NCI-H446 treated with DMSO at 0.1 percent for 48 hours (cell line): Measurements from ENCODE around the gene ADPRS.

Experiments used
- DNase-seq: peaks from one replicate; lab custom pipeline; 2025; lab: John Stamatoyannopoulos, UW

Gene ADPRS, protein sequence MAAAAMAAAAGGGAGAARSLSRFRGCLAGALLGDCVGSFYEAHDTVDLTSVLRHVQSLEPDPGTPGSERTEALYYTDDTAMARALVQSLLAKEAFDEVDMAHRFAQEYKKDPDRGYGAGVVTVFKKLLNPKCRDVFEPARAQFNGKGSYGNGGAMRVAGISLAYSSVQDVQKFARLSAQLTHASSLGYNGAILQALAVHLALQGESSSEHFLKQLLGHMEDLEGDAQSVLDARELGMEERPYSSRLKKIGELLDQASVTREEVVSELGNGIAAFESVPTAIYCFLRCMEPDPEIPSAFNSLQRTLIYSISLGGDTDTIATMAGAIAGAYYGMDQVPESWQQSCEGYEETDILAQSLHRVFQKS

GRCh38 chr1:36088577-36089392, at the start of gene ADPRS:
TSS of gene ADPRS (plus strand) at chr1:36088892. CDS start at chr1:36088905, 13 bp downstream.
- DNase-seq = peak; percentile 84

GRCh38 chr1:36040238-36040637, 48.5 kb upstream of the ADPRS start:
- no peak for DNase-seq

- DNase-seq = no peak
Measured at GRCh38 chr1:36051821-36052220, 36.9 kb upstream of the ADPRS start.

- no peak for DNase-seq
Measured at GRCh38 chr1:36053978-36054377, 34.7 kb upstream of the ADPRS start.

GRCh38 chr1:36055706-36056105, 33.0 kb upstream of the ADPRS start:
- DNase-seq = no peak

- no peak for DNase-seq
Measured at GRCh38 chr1:36062315-36062714, 26.4 kb upstream of the ADPRS start.

DNA sequence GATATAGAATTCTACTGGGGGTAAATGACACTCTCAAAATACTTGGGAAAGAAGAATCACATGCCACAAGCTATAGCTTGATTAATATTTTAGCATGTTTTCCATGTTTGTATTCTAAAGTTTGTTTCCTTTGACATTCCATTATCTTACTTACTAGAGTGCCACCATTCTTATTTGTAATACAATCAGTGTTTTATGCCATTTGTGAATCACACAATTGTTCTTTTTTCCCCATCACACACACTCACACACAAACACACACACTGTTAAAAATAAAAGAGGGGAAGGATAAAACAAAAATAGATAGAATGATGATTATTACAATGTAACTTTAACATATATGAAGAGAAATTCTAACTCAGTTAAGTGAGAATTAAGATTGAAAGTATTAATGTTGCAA, 20.8 kb upstream of the ADPRS start:
- DNase-seq = no peak

DNA sequence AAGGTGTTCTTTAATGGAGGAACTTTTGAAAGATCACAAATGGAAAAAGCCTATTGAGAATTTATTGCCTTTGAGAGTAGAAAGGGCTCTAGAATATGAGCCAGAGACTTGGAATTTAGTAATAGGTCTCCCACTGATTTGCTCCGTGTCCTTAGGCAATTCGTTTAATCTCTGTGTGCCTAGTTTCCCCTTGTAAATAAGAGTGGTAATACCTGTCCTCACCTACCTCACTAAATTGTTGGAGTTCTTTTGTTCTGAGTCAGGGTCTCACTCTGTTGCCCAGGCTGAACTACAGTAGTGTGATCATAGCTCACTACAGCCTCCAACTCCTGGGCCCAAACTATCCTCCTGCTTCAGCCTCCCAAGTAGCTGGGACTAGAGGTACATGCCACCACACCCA, 19.8 kb upstream of the ADPRS start:
- no peak for DNase-seq

- no peak for DNase-seq
Measured at GRCh38 chr1:36070349-36070748, 18.3 kb upstream of the ADPRS start.

DNA sequence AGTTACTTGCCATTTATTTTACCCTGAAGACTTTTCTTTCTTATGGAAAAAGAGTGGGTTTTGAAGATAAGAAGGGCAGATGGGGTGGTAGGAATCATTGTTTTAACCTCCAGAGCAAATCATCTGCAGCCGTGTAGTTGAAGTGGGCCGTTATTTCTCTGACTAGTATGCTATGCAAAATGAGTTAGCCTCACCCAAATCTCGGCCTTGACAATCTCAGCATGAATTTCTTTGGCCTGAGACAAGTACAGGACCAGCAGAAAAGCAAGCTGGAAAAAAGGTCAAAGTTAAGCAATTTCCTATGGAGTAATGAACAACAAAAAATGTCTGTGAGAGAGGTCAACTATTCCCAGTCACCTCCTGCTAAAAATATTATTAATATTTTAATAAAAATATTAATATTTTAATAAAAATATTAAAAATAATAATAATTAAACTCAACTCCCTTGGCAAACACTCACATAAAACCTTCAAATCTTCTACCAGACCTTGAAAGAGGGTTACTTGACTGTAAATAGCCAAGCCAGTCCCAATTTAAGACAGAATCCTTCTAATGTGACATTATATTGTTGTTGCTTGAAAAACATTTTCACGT, 11.6 kb upstream of the ADPRS start:
- no peak for DNase-seq

- no peak for DNase-seq
Measured at GRCh38 chr1:36080236-36080635, 8.5 kb upstream of the ADPRS start.

DNA sequence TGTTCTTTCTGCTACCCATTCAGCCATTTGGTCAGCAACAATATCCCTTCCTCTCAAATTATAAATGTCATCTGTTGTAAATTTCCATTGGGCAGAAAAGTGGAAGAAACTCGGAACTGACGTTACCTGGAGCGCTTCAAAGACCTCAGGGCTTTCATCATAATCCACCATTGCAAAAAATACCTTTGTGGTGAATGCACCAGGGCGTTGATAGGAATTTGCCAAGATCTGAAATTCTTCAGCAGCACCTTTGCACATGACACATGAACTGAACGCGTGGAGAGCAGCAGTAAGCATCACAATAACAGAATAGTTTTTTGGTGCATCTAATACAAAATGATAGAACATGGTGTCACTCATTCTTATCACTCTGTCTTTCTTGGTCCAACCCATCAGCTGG, 7.9 kb upstream of the ADPRS start:
- DNase-seq = no peak

DNA sequence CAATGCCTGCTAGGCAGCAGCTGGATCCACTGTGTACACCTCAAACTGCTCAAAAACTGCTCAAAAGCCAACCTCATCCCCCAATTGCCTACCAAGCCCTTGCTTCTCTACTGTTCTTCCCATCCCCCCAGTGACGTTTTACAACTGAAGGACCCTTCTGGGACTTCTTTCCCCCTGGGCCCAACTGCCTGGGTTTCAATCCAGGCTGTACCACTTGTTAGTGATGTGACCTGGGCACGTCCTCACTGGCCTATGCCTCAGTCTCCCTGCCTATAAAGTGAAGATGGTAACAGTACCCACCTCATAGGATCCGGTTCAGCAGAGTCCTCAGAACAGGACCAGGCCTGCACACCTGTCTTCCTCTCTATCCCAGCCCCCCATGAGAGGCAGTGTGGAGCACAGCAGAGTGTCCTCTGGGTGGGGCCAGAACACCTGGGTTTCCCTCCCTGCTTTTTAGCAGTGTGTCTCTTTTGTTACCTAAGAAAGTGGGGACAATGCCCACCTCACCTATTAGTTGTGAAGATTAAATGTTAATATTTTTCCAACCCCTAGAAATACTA, 6.7 kb upstream of the ADPRS start:
- DNase-seq = no peak

DNA sequence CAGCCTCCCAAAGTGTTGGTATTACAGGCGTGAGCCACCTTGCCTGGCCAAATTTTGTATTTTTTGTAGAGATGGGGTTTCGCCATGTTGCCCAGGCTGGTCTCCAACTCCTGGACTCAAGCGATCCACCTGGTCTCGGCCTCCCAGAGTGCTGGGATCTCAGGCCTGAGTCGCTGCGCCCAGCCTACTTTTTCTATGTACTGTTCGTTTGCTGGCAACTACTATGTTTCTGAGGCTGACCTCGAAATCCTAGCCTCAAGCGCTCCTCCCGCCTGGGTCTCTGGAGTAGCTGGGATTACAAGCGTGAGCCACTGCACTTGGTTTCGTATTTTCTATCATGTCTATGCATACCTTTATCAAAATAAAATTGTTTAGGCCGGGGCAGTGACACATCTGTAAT, 5.5 kb upstream of the ADPRS start:
- DNase-seq = no peak

- no peak for DNase-seq
Measured at GRCh38 chr1:36083635-36084496, 4.8 kb upstream of the ADPRS start, which contains the start of gene TEKT2. TSS of gene TEKT2 (plus strand) at chr1:36084094. CDS start at chr1:36084922, 828 bp downstream.

- no peak for DNase-seq
Measured at GRCh38 chr1:36084497-36085115, 4.1 kb upstream of the ADPRS start.

- DNase-seq = no peak
Measured at GRCh38 chr1:36085126-36085525, 3.6 kb upstream of the ADPRS start.

DNA sequence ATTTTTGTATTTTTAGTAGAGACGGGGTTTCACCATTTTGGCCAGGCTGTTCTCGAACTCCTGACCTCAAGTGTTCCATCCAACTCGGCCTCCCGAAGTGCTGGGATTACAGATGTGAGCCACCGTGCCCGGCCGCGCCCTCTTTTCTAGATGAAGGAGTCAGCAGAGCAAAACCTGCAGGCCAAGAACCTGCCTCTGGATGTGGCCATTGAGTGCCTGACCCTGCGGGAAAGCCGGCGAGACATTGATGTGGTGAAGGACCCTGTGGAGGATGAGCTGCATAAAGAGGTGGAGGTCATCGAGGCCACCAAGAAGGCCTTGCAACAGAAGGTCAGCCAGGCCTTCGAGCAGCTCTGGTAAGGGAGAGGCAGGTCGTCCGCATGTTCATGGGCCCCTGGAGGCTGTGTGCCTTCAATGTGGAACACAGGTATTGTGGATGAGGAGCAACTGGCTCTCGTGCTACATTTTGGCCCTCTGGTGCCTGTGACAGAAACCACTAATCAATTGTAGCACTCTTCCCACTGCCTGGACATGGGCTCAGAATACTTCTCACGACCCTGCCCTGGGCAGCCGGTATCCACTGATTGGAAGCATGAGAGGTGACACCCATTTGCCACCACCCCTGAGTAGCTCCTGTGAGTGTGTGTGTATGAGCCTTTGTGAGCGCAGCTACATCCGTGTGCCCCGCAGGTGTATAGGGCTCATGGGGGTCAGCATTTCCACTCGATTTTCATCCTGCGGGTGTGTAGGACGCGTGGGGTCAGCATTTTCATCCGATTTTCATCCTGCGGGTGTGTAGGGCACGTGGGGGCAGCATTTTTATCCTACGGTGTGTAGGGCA, 2.8 kb upstream of the ADPRS start:
- no peak for DNase-seq

DNA sequence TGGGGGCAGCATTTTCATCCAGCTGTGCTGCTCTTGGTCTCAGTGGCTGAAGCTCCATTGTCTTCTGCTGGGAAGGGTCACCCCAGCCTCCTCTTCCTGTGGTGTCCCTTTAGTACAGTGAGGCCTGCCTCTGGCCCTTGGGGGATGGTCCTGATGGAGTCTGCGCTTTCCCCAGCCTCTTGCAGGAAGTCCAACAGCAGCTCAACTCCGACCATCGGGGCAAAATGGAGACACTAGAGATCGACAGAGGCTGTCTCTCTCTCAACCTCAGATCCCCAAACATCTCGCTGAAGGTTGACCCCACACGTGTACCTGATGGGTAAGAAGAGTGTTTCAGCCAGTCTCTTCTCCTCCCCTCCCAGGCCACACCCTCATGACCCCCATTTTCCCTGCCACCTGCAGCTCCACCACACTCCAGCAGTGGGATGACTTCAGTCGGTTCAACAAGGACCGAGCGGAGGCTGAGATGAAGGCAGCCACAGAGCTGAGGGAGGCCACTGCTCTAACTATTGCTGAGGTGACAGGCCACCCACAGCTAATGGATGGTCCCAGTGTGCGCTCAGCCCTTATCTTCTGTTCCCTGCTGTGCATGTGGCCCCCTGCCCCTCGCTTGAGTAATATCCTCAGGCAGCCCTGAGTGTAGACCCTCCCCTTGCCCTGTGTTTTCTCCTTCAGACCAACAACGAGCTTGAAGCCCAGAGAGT, 2.0 kb upstream of the ADPRS start:
- no peak for DNase-seq
